Right ventricle myocardium superior (tissue), 1 donor: ENCODE results near the gene ADARB1. TPM values are rescaled to one million over a fixed set of nuclear protein-coding genes. Genes with fewer than 3 reads are reported as not detected.

Experiments used
- ATAC-seq: fragments of 200-7000 bp; cut with Tn5 transposase; one replicate; pipeline ENCODE4 v1.9.1; 2020; ENCODE audit warnings: mild to moderate bottlenecking; ENCODE audit not compliant: poor library complexity
- DNase-seq: peaks from one replicate; pipeline ENCODE4 v3.0.0-alpha.2; 2020
- intact Hi-C: fragments of 100-400 bp; cut with DNase I; formaldehyde crosslinking; loops from one replicate; pipeline ENCODE4 v1.11.2; 2022
- total RNA-seq: library from RNA; stranded (reverse); fragmentation: NEBNext Ultra II Directional; extraction: Animal tissue kit (Norgen Biotek cat#: 25700); gene quantifications from one replicate; pipeline ENCODE4 v1.2.1, GENCODE V29; 2021
- donor health status: DM: no; HTN: yes; CAD: no; lungs with severe emphysema.

ADARB1 gene
- total RNA-seq, 1 donor from 2014 or later: 11.6 TPM

DNA sequence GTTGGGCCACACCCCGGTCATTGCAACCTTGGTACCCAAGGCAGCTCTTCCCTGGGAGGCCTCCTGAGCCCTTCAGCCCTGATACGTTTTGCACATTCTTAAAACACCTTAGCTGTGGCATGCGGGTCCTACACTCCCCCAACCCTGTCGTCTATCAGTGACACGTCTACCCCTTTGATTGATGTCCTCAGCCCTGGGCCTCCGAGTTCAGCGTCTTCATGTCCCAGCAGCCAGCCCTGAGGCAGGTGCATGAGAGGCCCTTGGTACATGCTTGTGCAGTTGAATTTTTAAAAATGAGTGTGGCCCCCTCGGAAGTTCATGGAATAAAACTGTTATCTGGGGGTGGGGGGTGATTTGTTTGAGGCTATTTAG lies 38.9 kb upstream of the ADARB1 start:
- DNase-seq: no peak
- ATAC-seq: no peak
- intact Hi-C loops: no loop called here

DNA sequence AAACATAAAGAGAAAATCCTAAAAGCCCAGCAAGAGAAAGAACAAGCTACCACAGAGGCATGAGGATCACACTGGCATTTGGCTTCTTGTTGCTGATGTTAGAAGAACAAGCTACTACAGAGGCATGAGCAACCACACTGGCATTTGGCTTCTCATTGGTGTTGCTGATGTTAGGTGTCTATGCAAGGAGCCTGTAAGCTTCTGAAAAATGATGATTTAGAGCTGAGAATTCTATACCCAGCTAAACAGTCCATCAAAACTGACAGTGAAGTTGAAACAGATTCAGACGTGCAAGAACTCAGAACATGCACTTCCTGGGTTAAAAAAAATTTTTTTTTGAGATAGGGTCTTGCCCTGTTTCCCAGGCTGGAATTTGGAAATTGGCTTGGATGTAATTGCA lies 37.8 kb upstream of the ADARB1 start:
- DNase-seq: no peak
- intact Hi-C loops: no loop called here
- no peak for ATAC-seq

DNA sequence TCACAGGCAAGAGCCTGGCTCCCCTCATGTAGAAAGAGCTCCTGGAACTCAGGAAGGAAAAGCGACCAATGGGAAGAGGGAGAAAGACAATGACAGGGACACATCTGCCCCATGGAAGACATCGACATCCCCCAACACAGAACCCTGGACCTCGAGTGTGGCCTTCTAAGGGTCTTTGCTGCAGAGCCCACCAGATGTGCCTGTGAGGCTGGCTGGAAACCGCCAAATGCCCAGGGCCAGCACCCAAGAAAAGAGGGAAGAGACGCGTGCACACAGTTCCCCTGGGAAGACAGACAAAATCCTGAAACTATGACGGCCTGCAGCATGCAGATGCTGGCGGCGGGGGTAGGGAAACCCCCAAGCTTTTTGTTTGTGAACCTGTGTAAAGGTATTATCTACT lies 36.4 kb upstream of the ADARB1 start:
- intact Hi-C loops: no loop called here
- ATAC-seq (no peak), DNase-seq (no peak)

DNA sequence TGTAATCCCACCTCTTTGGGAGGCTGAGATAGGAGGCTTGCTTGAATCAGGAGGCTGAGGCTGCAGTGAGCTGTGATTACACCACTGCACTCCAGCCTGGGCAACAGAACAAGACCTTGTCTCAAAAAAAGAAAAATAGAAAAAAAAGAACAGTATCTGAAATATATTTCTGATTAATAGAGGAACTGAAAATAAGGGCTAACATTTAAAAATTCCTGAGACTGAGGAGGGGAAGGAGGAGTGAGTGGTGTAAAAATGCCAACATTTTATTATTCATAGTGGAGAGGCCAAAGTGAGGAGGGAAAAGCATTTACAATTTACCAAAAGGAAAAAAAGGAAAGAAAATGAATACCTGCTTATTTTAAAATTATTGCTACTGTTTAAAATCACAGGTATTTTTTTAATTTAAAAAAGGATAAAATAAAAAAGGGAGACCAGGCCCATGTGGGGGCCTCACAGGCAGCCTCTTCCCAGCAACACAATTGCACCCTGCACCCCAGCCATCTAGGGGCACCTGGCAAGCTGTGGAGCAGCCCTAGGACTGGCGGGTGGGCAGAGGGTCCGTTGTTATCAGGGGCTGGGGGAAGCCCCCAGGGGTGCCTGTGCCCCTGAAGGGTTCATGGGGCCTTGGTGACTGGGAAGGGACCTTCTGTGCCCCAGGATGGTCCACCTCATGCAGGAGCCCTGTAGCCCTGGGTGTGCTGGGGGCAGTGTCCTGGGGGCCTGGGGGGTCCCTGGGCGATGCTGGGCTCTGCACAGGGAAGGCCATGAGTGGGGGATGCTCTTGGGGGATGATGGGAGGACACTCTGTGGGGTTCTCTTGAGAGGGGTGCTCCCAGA lies 34.8 kb upstream of the ADARB1 start:
- no peak for DNase-seq
- no peak for ATAC-seq
- intact Hi-C loops: no loop called here

DNA sequence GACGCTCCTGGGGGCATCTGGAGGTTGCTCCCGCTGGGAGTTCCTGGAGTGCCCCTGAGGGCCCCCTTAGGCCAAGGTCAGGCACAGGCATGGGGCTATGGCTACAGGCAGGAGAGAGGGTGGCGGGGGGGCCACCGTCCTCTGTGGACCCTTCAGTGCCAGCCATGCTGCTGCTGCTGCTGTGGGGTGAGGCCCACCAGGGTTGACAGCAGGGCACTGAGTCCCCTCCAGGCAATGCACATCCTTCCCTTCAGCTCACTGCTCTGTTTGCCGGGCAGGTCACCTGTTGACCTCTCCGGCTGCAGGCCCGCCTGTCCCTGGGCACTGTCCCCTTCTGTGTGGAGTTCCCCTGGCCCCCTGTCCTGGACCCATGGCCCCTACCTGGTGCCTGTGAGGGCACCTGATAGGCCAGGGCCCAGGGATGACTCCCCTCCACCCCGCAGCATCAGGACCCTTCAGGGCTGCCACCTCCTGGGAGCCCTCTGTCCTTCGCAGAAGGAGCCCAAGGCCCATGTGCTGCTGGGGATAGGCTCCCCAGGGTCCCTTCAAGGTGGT lies 34.1 kb upstream of the ADARB1 start:
- no peak for ATAC-seq
- intact Hi-C loops: no loop called here
- DNase-seq: no peak

DNA sequence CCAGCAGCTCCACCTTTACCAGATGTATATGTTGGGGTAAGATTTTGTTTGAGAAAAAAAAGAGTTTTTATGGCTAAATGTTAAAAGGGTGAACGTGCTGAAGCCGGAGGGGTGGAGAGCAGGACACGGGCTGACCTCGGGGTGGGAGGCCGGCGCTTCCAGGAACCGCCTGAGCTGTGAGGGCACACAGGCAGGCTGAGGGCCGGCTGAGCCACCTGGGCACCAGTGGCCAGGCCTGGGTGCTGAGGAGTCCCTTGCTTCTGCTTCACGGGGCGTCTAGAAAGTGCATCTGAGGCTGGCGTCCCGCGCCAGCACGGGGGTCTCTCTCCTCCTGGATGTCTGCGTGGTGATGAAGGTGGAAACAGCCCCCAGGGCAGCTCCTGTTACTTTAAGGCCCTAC lies 33.6 kb upstream of the ADARB1 start:
- DNase-seq: no peak
- ATAC-seq: no peak
- intact Hi-C loops: no loop called here

DNA sequence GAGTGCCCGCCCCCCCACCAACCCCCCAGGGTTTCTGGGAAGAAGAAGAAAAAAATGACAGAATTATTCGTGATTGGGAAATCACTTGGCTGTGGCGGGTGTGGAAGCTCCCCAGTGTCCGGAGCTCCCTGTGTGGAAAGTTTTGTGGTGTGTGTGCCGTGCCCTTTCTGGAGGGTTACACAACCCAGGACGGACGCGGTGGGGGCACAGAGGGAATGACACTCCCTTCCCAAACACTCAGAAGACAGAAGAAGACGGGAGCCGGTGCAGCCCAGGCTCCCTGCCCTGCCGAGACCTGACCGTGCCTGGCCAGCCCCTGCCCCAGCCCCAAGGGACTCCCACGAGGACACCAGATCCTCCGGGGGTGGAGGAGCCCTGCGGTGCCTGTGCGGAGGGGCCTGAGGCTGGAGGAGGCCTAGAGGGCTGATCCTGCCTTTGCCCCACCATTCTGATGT lies 33.0 kb upstream of the ADARB1 start:
- ATAC-seq: peak; percentile 91
- intact Hi-C loops: no loop called here
- DNase-seq: peak; percentile 84

DNA sequence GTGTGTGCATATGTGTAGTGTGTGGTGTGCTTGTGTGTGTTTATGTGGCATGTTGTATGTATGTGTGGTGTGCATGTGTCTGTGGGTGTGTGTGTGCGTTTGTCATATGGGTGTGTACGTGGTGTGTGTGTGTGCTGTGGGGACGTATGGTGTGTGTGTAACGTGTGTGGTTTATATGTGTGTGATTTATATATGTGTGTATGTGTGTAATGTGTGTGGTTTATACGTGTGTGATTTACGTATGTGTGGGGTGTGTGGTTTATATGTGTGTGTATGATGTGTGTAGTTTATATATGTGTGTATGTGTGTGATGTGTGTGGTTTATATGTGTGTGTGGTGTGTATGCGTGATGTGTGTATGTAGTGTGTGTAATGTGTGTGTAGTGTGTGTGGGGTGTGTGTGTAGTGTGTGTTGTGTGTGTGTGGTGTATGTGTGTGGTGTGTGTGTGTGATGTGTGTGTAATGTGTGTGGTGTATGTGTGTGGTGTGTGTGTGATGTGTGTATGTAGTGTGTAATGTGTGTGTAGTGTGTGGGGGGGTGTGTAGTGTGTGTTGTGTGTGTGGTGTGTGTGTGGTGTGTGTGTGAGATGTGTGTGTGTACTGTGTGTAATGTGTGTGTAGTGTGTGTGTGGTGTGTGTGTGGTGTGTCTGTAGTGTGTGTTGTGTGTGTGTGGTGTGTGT lies 32.3 kb upstream of the ADARB1 start:
- ATAC-seq (no peak), DNase-seq (no peak)
- intact Hi-C loops: no loop called here

DNA sequence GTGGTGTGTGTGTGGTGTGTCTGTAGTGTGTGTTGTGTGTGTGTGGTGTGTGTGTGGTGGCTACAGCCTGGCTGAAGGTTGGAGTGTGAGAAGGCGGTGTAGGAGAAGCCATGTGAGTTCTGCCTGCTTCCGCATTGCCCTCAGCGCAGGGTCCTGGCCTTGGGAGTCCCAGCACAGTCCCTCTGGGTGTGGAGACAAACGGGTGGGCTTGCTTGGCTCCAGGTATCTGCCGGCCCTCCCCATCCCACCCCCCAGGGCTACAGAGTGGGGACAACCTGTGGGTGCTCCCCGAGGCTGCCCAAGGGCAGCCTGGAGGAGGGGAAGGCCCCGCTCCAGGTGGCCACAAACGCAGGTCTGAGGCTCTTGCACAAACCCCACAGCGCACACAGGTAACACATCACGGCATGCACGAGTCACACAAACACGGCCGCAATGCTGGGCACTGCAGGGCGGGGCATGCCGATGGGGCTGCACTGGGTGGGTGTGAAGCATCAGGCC lies 31.7 kb upstream of the ADARB1 start:
- DNase-seq (no peak), ATAC-seq (no peak)
- intact Hi-C loops: no loop called here

DNA sequence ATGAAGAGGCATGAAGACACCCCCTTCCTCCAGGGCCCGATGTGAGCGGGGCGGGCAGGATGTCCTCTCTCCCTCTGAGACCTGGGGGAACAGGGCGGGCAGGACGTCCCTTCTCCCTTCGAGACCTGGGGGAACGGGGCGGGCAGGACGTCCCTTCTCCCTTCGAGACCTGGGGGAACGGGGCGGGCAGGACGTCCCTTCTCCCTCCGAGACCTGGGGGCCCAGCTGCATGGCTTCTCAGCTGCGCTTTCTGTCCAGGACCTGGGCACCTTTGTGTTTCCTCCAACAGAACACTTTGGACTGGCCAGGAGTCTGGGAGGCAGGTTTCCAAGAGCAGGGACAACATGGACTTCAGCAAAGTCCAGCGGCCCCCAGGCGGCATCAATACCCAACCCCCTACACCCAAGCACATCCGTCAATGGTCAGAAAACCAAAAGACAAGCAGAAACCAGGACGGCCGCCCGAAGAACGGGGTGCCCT lies 30.8 kb upstream of the ADARB1 start:
- intact Hi-C loops: no loop called here
- ATAC-seq (no peak), DNase-seq (no peak)

DNA sequence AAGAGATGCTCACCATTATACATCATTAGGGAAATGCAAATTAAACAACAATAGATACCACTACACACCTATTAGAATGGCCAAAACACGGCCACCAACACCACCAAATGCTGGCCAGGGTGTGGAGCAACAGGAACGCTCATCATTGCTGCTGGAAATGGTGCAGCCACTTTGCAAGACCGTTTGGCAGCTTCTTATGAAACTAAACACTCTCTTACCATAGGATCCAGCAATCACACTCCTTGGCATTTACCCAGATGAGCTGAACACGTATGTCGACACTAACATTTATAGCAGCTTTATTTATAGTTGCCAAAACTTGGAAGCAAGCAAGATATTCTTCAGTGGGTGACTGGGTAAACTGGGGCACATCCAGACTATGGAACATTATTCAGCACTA lies 28.9 kb upstream of the ADARB1 start:
- DNase-seq (no peak), ATAC-seq (no peak)
- intact Hi-C loops: no loop called here

DNA sequence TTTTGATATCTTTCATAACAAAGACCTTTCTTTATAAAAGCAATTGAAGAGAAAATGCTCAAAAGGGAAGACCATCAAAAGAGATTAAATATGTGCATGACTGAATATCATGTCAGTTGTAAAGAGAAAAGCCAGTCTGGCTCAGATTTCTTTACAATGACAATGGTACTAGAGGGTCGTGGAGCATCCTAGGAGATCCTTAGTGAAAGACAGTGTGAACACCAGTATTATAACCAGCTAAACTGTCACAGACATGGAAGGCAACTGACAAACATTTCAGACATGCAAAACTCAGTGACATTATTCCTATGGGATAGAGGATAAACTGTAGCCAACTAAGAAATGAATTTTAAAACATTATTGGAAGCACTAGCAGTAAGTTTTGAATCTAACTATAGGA lies 27.1 kb upstream of the ADARB1 start:
- DNase-seq (no peak), ATAC-seq (no peak)
- intact Hi-C loops: no loop called here

DNA sequence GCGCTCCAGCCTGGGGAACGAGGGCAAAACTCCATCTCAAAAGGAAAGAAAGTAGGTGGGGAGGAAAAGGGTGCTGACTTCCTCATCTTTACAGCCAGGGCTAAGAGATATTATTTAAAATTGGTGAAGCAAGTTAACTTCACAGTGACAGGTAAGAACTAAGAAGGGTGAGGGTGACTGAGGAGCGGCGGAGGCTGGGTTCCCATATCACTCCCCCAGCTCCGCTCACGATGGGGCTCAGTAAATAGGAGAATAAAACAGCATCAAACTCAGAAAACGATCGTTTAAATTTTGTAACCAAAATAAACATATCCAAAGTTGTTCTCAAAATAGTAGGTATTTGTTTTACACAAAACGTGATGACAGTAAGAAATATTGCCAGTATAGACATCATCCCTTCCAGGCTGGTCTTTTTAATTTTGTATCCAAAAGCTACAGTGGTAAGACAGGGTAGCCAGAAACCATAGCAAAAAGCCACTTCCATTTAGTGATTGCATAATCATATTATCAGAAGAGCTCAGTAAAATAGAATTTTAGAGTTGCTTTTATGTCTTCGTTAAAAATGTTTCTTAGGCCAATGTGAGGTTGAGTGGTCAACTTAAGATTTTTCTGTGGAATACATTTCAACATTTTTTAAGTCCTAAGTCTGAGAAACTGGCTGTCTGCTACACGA lies 26.2 kb upstream of the ADARB1 start:
- ATAC-seq: no peak
- intact Hi-C loops: no loop called here
- no peak for DNase-seq

DNA sequence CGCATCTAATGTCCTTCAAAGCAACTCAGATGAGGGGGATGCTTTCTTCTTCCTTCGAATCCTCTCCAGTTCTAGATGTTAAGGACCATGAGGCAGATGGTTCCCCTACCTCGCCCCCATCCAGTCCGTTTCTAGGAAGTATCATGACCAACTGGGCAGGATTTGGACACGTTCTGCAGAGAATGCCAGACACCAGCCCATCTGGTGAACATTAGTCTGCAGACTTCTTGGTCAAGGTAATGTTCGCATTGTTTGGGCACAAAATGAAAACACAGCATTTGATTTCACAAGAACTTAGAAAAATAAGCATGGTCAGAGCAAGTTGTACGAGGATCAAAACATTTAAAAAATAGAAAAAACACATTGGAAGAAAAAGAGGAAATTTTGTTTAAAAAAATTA lies 25.4 kb upstream of the ADARB1 start:
- no peak for ATAC-seq
- intact Hi-C loops: no loop called here
- no peak for DNase-seq

DNA sequence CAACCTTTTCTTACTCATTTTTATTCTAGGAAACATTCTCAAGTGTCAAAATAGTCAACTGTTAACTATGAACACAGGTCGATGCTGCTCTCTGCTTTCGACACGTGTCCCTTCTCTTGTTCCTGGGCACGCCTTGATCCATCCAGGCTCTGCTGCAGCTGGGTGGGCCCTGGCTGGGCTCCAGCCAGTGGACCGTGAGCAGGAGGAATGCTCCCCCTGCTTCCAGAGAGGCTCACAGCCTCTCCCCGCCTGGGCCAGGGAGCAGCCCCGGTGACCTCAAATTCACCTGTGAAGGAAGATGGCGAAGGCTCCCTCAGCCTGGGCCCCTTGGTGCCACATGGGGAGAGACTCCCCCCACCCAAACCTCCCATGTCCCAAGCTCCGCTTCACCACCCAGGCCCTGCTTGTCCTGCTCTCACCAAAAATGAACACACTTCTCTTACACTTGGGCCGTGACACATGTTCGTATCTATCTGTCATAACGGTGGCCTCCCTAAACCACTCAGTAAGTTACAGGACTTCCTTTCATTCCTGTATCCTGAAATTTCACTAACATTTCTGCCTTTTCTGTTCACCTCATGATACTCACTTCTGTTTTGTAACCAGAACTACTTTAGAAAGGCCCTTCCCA lies 24.6 kb upstream of the ADARB1 start:
- DNase-seq (no peak), ATAC-seq (no peak)
- intact Hi-C loops: no loop called here

DNA sequence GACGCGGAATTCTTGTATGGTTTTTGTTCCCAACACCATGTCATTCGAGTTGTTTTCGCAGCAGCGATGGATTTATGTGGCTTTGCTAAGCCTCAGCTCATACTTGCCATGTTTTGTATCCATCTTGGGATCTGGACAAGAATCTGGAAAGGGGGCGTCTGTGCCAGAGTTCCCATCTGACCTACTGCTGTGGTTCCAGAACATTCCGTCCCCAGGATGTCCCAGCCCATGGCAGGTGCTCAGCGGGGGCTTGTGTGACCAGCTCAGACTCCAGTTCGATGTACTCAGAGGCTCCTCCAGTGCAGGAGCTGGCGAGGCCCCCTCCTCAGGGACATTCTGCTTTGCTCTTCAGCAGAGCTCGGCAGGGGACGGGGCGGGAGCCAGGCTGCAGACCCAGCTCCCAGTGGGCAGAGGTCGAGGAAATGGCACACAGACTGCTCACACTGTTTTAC lies 24.0 kb upstream of the ADARB1 start:
- intact Hi-C loops: no loop called here
- no peak for ATAC-seq
- DNase-seq: no peak

DNA sequence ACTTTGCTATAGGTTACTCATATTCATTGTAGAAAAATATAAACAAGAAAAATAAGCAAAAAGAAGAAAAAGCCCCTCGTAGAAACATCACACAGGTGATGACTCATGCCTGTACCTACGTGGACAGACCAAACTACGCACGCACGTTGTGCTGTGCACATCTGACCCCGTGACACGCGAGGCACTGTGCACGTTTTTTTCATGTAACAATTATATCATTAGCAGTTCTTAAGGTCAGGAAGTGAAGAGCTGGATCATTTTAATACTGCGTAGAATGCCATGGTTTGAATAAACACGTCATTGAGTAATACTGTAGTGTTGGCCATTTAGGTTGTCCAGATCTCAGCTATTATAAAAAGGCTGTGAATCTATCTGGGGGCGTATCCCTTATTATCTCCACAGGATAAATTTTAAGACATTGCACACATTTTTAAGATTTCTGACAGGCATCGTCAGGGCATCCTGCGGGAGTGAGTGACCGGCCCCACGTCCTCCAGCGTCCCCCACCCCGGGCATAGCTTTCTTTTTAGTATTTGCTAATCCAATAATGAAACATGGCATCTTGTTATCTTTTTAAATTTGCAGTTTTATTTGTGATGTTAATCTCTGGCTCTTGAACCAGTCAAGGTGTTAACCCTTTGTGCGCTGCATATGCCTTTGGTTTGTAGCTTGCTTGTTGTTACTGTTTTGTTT lies 23.4 kb upstream of the ADARB1 start:
- DNase-seq: no peak
- ATAC-seq: no peak
- intact Hi-C loops: no loop called here
